ENCODE measurements around the gene UTP3.
"Not testable (repeated sequence)": the region's sequence is repeated elsewhere in the genome, so short reads cannot be mapped to it uniquely, and the experiment has no call there.

UTP3 gene

GRCh38 chr4:70687392-70687791 lies 940 bp upstream of the UTP3 start:
- DNase-seq = peak in 2 of 56 donors; percentile 22 to 40

- DNase-seq = peak in 10 of 56 donors; percentile 10 to 54 (median 34)
Observed at GRCh38 chr4:70688795-70689231, 481 bp downstream of the UTP3 start.

- DNase-seq = no peak
Observed at GRCh38 chr4:70691661-70692060, 3.3 kb downstream of the UTP3 start.

GRCh38 chr4:70694633-70695032 lies 6.3 kb downstream of the UTP3 start:
- not testable (repeated sequence) for DNase-seq

GRCh38 chr4:70698435-70698834 lies 10.1 kb downstream of the UTP3 start:
- DNase-seq = not testable (repeated sequence)

GRCh38 chr4:70700712-70701111 lies 12.4 kb downstream of the UTP3 start:
- no peak for DNase-seq

- DNase-seq = no peak
Observed at GRCh38 chr4:70701271-70701670, 12.9 kb downstream of the UTP3 start.

GRCh38 chr4:70702592-70702991 lies 14.3 kb downstream of the UTP3 start:
- DNase-seq = not testable (repeated sequence)

- peak in 10 of 56 donors; percentile 15 to 67 (median 18) for DNase-seq
Observed at GRCh38 chr4:70703619-70704214, 15.4 kb downstream of the UTP3 start.

- peak in 55 of 56 donors; percentile 16 to 82 (median 64) for DNase-seq
Observed at GRCh38 chr4:70704215-70704930, 16.0 kb downstream of the UTP3 start.

GRCh38 chr4:70704931-70705182 lies 16.5 kb downstream of the UTP3 start:
- peak in 1 of 56 donors; percentile 53 for DNase-seq

GRCh38 chr4:70705183-70706043 lies 17.1 kb downstream of the UTP3 start:
- peak in 55 of 56 donors; percentile 7 to 82 (median 62) for DNase-seq

GRCh38 chr4:70706044-70706461 lies 17.7 kb downstream of the UTP3 start:
- DNase-seq = no peak

GRCh38 chr4:70706516-70706915 lies 18.2 kb downstream of the UTP3 start:
- DNase-seq = no peak

GRCh38 chr4:70709611-70710205 lies 21.4 kb downstream of the UTP3 start:
- no peak for DNase-seq

- no peak for DNase-seq
Observed at GRCh38 chr4:70711599-70711998, 23.3 kb downstream of the UTP3 start.

GRCh38 chr4:70712150-70712549 lies 23.8 kb downstream of the UTP3 start:
- DNase-seq = no peak

- DNase-seq = no peak
Observed at GRCh38 chr4:70712604-70713452, 24.5 kb downstream of the UTP3 start.

GRCh38 chr4:70713453-70714078 lies 25.2 kb downstream of the UTP3 start:
- DNase-seq = no peak
